H9 (cell line): ENCODE measurements around the gene DPP8. TPM values are rescaled to one million over a fixed set of nuclear protein-coding genes. Genes with fewer than 3 reads are reported as not detected.

ENCODE experiments used
- DNase-seq: peaks from one replicate; pipeline ENCODE4 v3.0.0-alpha.2; 2017
- H2AFZ ChIP-seq: one replicate; pipeline ENCODE4 v1.6.1; 2013; ENCODE audit warnings: mild to moderate bottlenecking, low read length, control low read depth, moderate library complexity
- H2AK5ac ChIP-seq: 2 replicates; pipeline ENCODE4 v1.6.1; 2013; ENCODE audit warnings: low read length, control low read depth, mixed read lengths; ENCODE audit not compliant: insufficient read length
- H2BK120ac ChIP-seq: one replicate; pipeline ENCODE4 v1.6.1; 2013; ENCODE audit warnings: low read depth, mild to moderate bottlenecking, low read length, control low read depth, inconsistent platforms; ENCODE audit not compliant: poor library complexity, severe bottlenecking
- H2BK12ac ChIP-seq: 2 replicates; pipeline ENCODE4 v1.6.1; 2013; ENCODE audit warnings: low read length, control low read depth, mixed read lengths, low read depth; ENCODE audit not compliant: insufficient read length
- H2BK15ac ChIP-seq: 2 replicates; pipeline ENCODE4 v1.6.1; 2013; ENCODE audit warnings: low read depth, low read length, control low read depth
- H2BK20ac ChIP-seq: one replicate; pipeline ENCODE4 v1.6.1; 2013; ENCODE audit warnings: low read depth, mild to moderate bottlenecking, low read length, control low read depth, inconsistent platforms; ENCODE audit not compliant: poor library complexity, severe bottlenecking
- H2BK5ac ChIP-seq: 2 replicates; pipeline ENCODE4 v1.6.1; 2013; ENCODE audit warnings: low read length, control low read depth, mixed read lengths; ENCODE audit not compliant: insufficient read length
- H3K14ac ChIP-seq: 2 replicates; pipeline ENCODE4 v1.6.1; 2013; ENCODE audit warnings: low read length, control low read depth; ENCODE audit not compliant: insufficient read depth
- H3K18ac ChIP-seq: 2 replicates; pipeline ENCODE4 v1.6.1; 2013; ENCODE audit warnings: low read depth, mild to moderate bottlenecking, mixed read lengths, low read length, control low read depth; ENCODE audit not compliant: insufficient read length
- H3K23ac ChIP-seq: 2 replicates; pipeline ENCODE4 v1.6.1; 2013; ENCODE audit warnings: low read length, control low read depth, mixed read lengths, low read depth; ENCODE audit not compliant: insufficient read length
- H3K23me2 ChIP-seq: 2 replicates; pipeline ENCODE4 v1.6.1; 2013; ENCODE audit warnings: low read depth, mild to moderate bottlenecking, mixed read lengths, low read length, control low read depth; ENCODE audit not compliant: insufficient read length, poor library complexity, severe bottlenecking
- H3K27ac ChIP-seq: 2 replicates; pipeline ENCODE4 v1.5.1; 2013; ENCODE audit warnings: low read length, control low read depth, mixed read lengths, low read depth; ENCODE audit not compliant: insufficient read length
- H3K27me3 ChIP-seq: 2 replicates; pipeline ENCODE4 v1.6.1; 2013; ENCODE audit warnings: low read length, control low read depth, inconsistent platforms; ENCODE audit not compliant: insufficient read depth
- H3K4ac ChIP-seq: 2 replicates; pipeline ENCODE4 v1.6.1; 2013; ENCODE audit warnings: low read depth, mild to moderate bottlenecking, control low read depth, inconsistent platforms, low read length, moderate library complexity
- H3K4me1 ChIP-seq: 2 replicates; pipeline ENCODE4 v1.6.1; 2013; ENCODE audit warnings: low read length, control low read depth, inconsistent platforms; ENCODE audit not compliant: insufficient read depth
- H3K4me2 ChIP-seq: 2 replicates; pipeline ENCODE4 v1.6.1; 2013; ENCODE audit warnings: low read length, control low read depth, mixed read lengths; ENCODE audit not compliant: insufficient read length, insufficient read depth
- H3K56ac ChIP-seq: 2 replicates; pipeline ENCODE4 v1.6.1; 2013; ENCODE audit warnings: low read depth, mild to moderate bottlenecking, mixed read lengths, low read length, control low read depth; ENCODE audit not compliant: insufficient read length
- H3K79me1 ChIP-seq: 2 replicates; pipeline ENCODE4 v1.6.1; 2013; ENCODE audit warnings: low read depth, mild to moderate bottlenecking, moderate library complexity, low read length, control low read depth, inconsistent platforms; ENCODE audit not compliant: insufficient read depth, poor library complexity, severe bottlenecking
- H3K79me2 ChIP-seq: 2 replicates; pipeline ENCODE4 v1.6.1; 2013; ENCODE audit warnings: low read length, control low read depth, inconsistent platforms; ENCODE audit not compliant: insufficient read depth
- H3K9ac ChIP-seq: 2 replicates; pipeline ENCODE4 v1.6.1; 2013; ENCODE audit warnings: low read length, control low read depth, mixed read lengths; ENCODE audit not compliant: insufficient read length; ENCODE audit errors: extremely low read depth
- H3K9me3 ChIP-seq: one replicate; pipeline ENCODE4 v1.6.1; 2013; ENCODE audit warnings: low read depth, low read length, inconsistent platforms; ENCODE audit not compliant: control insufficient read depth
- H3T11ph ChIP-seq: one replicate; pipeline ENCODE4 v1.6.1; 2013; ENCODE audit warnings: mild to moderate bottlenecking, low read length, control low read depth, inconsistent platforms
- H4K20me1 ChIP-seq: one replicate; pipeline ENCODE4 v1.6.1; 2013; ENCODE audit not compliant: control insufficient read depth, insufficient read length, insufficient read depth
- H4K5ac ChIP-seq: 2 replicates; pipeline ENCODE4 v1.6.1; 2013; ENCODE audit warnings: low read depth, mild to moderate bottlenecking, mixed read lengths, low read length, control low read depth; ENCODE audit not compliant: insufficient read length
- H4K8ac ChIP-seq: replicated peaks from 2 replicates; pipeline ENCODE4 v1.6.1; 2013; ENCODE audit warnings: low read length, control low read depth, mixed read lengths, low read depth; ENCODE audit not compliant: insufficient read length
- H4K91ac ChIP-seq: 2 replicates; pipeline ENCODE4 v1.6.1; 2013; ENCODE audit warnings: low read depth, mild to moderate bottlenecking, moderate library complexity, mixed read lengths, low read length, control low read depth; ENCODE audit not compliant: insufficient read length
- H3K27ac Mint-ChIP-seq, 3 experiments: 2 replicates in 2 of 3; 3 replicates in 1 of 3; pipeline ENCODE4 v1.8.0; 2020 to 2021; ENCODE audit warnings: mixed read lengths in 3 of 3, mild to moderate bottlenecking in 1 of 3, moderate library complexity in 1 of 3
- H3K27me3 Mint-ChIP-seq: 2 replicates; pipeline ENCODE4 v1.8.0; 2021; ENCODE audit warnings: low read depth, mild to moderate bottlenecking, moderate library complexity, mixed read lengths
- H3K36me3 Mint-ChIP-seq, 3 experiments: 2 replicates in 2 of 3; 3 replicates in 1 of 3; pipeline ENCODE4 v1.8.0; 2020 to 2021; ENCODE audit warnings: low read depth in 3 of 3, mixed read lengths in 3 of 3; ENCODE audit not compliant: insufficient read depth in 1 of 3
- H3K4me1 Mint-ChIP-seq, 2 experiments: 2 replicates each; pipeline ENCODE4 v1.8.0; 2020; ENCODE audit warnings: mixed read lengths in 2 of 2
- H3K4me3 Mint-ChIP-seq, 2 experiments: 2 replicates in 1 of 2; 3 replicates in 1 of 2; pipeline ENCODE4 v1.8.0; 2020 to 2021; ENCODE audit warnings: mild to moderate bottlenecking in 2 of 2, mixed read lengths in 2 of 2, moderate library complexity in 1 of 2
- H3K9me3 Mint-ChIP-seq, 2 experiments: 2 replicates in 1 of 2; 3 replicates in 1 of 2; pipeline ENCODE4 v1.8.0; 2020; ENCODE audit warnings: mild to moderate bottlenecking in 2 of 2, mixed read lengths in 2 of 2, moderate library complexity in 1 of 2
- total RNA-seq: library from RNA; stranded (reverse); gene quantifications from 2 replicates; pipeline ENCODE4 v1.2.1, GENCODE V29; 2021
- TF ChIP-seq, protein P1 (sequence below): fragments of 200-600 bp; sonication (generic); conservative IDR thresholded peaks from 3 replicates; pipeline ENCODE4 v1.8.0; 2021; ENCODE audit warnings: antibody characterized with exemption, mild to moderate bottlenecking

Gene DPP8
- total RNA-seq, 1 experiment from 2014 or later: 26.6 TPM

DNA sequence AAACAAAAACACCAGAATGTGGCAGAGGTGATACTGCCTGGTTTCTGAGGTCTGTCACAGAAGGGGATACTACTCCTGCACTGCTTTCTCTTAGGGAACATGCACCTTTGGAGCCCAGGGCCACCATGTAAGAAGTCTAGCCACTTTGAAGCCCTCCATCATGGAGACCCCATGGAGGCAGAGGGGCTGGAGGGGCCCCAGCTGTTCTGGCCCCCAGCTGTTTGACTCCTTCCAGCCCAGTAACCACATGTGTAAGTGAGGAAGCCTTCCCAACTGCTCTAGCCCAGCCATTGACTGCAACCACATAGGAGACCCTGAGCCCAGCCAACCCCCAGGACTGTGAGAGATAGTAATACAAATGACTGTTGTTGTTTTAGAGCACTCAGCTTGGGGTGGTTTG, 85.8 kb downstream of the DPP8 start:
- Histone ChIP-seq H2BK120ac (no peak overlapping the region), H3K79me1 (no peaks in the 10 kb centered on the region), H2BK20ac (no peak overlapping the region), H3K4me1 (no peaks in the 10 kb centered on the region), H4K8ac (no peak overlapping the region), H4K20me1 (peaks cover 3% of the 10 kb centered on the region), H3K27me3 (no peaks in the 10 kb centered on the region), H3K9me3 (no peaks in the 10 kb centered on the region), H2BK5ac (no peak overlapping the region), H3K23me2 (no peaks in the 10 kb centered on the region), H3K56ac (no peak overlapping the region), H3T11ph (no peak overlapping the region), H3K4me2 (no peak overlapping the region), H2BK12ac (no peak overlapping the region), H3K79me2 (no peaks in the 10 kb centered on the region), H3K23ac (no peak overlapping the region), H3K27ac (no peak overlapping the region), H2AK5ac (no peak overlapping the region), H3K14ac (no peak overlapping the region), H3K9ac (no peak overlapping the region), H3K18ac (no peak overlapping the region), H2BK15ac (no peak overlapping the region), H2AFZ (no peak overlapping the region), H4K5ac (no peak overlapping the region), H3K4ac (no peak overlapping the region), H4K91ac (no peak overlapping the region)
- Mint-ChIP-seq H3K27ac (no peak overlapping the region), H3K27me3 (no peaks in the 10 kb centered on the region), H3K4me3 (no peak overlapping the region), H3K36me3 (no peaks in the 10 kb centered on the region), H3K9me3 (no peaks in the 10 kb centered on the region), H3K4me1 (peaks cover 7% of the 10 kb centered on the region in 2 experiments; a peak in 3 of 4 replicates)
- DNase-seq: no peak
- TF ChIP-seq, protein P1, sequence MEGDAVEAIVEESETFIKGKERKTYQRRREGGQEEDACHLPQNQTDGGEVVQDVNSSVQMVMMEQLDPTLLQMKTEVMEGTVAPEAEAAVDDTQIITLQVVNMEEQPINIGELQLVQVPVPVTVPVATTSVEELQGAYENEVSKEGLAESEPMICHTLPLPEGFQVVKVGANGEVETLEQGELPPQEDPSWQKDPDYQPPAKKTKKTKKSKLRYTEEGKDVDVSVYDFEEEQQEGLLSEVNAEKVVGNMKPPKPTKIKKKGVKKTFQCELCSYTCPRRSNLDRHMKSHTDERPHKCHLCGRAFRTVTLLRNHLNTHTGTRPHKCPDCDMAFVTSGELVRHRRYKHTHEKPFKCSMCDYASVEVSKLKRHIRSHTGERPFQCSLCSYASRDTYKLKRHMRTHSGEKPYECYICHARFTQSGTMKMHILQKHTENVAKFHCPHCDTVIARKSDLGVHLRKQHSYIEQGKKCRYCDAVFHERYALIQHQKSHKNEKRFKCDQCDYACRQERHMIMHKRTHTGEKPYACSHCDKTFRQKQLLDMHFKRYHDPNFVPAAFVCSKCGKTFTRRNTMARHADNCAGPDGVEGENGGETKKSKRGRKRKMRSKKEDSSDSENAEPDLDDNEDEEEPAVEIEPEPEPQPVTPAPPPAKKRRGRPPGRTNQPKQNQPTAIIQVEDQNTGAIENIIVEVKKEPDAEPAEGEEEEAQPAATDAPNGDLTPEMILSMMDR: no peak
